SU-DHL-6 (cell line): ENCODE data around the gene NOTUM.

ENCODE experiments used
- H2AFZ ChIP-seq: fragments of 200-600 bp; sonication (generic); 2 replicates; pipeline ENCODE4 v1.6.1; 2014; ENCODE audit warnings: low read depth, mild to moderate bottlenecking, moderate library complexity, mixed read lengths, antibody characterized with exemption, low read length; ENCODE audit not compliant: severe bottlenecking
- H3F3A ChIP-seq: fragments of 200-600 bp; shearing (Covaris generic); 2 replicates; pipeline ENCODE4 v1.6.0; 2016; ENCODE audit warnings: antibody characterized with exemption, mild to moderate bottlenecking; ENCODE audit not compliant: insufficient read depth
- H3K27ac ChIP-seq: fragments of 200-600 bp; sonication (generic); 2 replicates; pipeline ENCODE4 v1.5.1; 2016; ENCODE audit warnings: low read depth, mild to moderate bottlenecking, low read length, moderate library complexity, mixed read lengths
- H3K27me3 ChIP-seq: fragments of 200-600 bp; sonication (generic), shearing (Covaris generic); 2 replicates; pipeline ENCODE4 v1.6.0; 2014; ENCODE audit warnings: mild to moderate bottlenecking, low read length
- H3K36me3 ChIP-seq: fragments of 200-600 bp; sonication (generic); 2 replicates; pipeline ENCODE4 v1.6.1; 2014; ENCODE audit warnings: mild to moderate bottlenecking, low read length, mixed read lengths
- H3K4me2 ChIP-seq: fragments of 300-600, 200-600 bp; shearing (Covaris generic), sonication (generic); 2 replicates; pipeline ENCODE4 v1.6.0; 2014; ENCODE audit warnings: low read length, low read depth, mild to moderate bottlenecking; ENCODE audit not compliant: poor library complexity, severe bottlenecking
- H3K4me3 ChIP-seq: fragments of 200-600 bp; sonication (generic); 2 replicates; pipeline ENCODE4 v1.5.1; 2014; ENCODE audit warnings: antibody characterized with exemption, low read length, mild to moderate bottlenecking, mixed read lengths; ENCODE audit not compliant: insufficient read depth, poor library complexity, severe bottlenecking
- H3K79me2 ChIP-seq: fragments of 200-600 bp; sonication (generic); 2 replicates; pipeline ENCODE4 v1.6.1; 2014; ENCODE audit warnings: mild to moderate bottlenecking, low read length, moderate library complexity; ENCODE audit not compliant: insufficient read depth
- H3K9ac ChIP-seq: fragments of 200-600 bp; sonication (generic); 2 replicates; pipeline ENCODE4 v1.7.0; 2014; ENCODE audit warnings: mild to moderate bottlenecking, low read length
- H3K9me2 ChIP-seq: fragments of 200-600 bp; sonication (generic); replicated peaks from 2 replicates; pipeline ENCODE4 v1.6.1; 2014; ENCODE audit warnings: low read length; ENCODE audit not compliant: insufficient read depth
- H3K9me3 ChIP-seq: fragments of 200-600 bp; sonication (generic); 2 replicates; pipeline ENCODE4 v1.6.1; 2014; ENCODE audit warnings: low read length, mixed read lengths; ENCODE audit not compliant: insufficient read depth
- H4K20me1 ChIP-seq: fragments of 200-600 bp; sonication (generic); 2 replicates; pipeline ENCODE4 v1.6.1; 2014; ENCODE audit warnings: low read depth, mild to moderate bottlenecking, antibody characterized with exemption, low read length, moderate library complexity, mixed read lengths
- EZH2phosphoT487 ChIP-seq: fragments of 200-600 bp; sonication (generic), shearing (Covaris generic); conservative IDR thresholded peaks from 2 replicates; pipeline ENCODE4 v1.6.1; 2018; ENCODE audit warnings: mild to moderate bottlenecking, antibody characterized with exemption, low read length, moderate library complexity, mixed read lengths
- TF ChIP-seq, protein P1 (sequence below): fragments of 200-600 bp; sonication (generic); IDR thresholded peaks from one replicate; pipeline ENCODE4 v1.5.1; 2017; ENCODE audit warnings: antibody characterized with exemption, mild to moderate bottlenecking, low read length, moderate library complexity; ENCODE audit not compliant: insufficient read depth, poor library complexity, severe bottlenecking

NOTUM gene

DNA sequence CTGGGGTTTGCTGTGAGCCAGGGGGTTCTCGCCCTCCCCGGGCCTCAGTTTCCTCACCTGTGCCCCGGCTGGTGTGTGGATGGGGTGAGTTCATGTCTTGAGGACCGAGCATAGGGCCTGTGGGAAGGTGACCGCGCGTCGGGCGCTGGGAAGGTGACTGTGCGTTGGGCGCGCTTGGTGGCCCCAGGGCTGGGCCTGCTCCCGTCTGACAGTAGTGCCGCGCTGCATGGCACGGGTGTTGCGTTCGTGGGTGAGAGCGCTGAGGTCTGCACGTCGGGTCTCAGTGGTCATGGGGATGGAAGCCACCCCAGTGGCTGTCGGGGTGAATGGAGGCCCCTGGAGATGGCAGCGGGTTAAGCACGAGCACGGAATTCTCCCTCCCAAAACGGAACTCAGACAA lies 25.6 kb upstream of the NOTUM start:
- no peak overlapping the region for H3K4me2 ChIP-seq
- no peaks in the 10 kb centered on the region for H3F3A ChIP-seq
- TF ChIP-seq, protein P1, sequence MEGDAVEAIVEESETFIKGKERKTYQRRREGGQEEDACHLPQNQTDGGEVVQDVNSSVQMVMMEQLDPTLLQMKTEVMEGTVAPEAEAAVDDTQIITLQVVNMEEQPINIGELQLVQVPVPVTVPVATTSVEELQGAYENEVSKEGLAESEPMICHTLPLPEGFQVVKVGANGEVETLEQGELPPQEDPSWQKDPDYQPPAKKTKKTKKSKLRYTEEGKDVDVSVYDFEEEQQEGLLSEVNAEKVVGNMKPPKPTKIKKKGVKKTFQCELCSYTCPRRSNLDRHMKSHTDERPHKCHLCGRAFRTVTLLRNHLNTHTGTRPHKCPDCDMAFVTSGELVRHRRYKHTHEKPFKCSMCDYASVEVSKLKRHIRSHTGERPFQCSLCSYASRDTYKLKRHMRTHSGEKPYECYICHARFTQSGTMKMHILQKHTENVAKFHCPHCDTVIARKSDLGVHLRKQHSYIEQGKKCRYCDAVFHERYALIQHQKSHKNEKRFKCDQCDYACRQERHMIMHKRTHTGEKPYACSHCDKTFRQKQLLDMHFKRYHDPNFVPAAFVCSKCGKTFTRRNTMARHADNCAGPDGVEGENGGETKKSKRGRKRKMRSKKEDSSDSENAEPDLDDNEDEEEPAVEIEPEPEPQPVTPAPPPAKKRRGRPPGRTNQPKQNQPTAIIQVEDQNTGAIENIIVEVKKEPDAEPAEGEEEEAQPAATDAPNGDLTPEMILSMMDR: no peak
- TF ChIP-seq EZH2phosphoT487: no peak
- no peaks in the 10 kb centered on the region for H3K36me3 ChIP-seq
- no peaks in the 10 kb centered on the region for H3K9me3 ChIP-seq
- no peaks in the 10 kb centered on the region for H3K27me3 ChIP-seq
- peaks cover 2% of the 10 kb centered on the region; the same call in 1 of the 2 replicates for H3K79me2 ChIP-seq
- no peak overlapping the region for H3K27ac ChIP-seq
- no peaks in the 10 kb centered on the region for H4K20me1 ChIP-seq
- H3K4me3 ChIP-seq: no peak overlapping the region
- no peak overlapping the region for H3K9ac ChIP-seq
- no peak overlapping the region for H2AFZ ChIP-seq
- H3K9me2 ChIP-seq: no peaks in the 10 kb centered on the region

DNA sequence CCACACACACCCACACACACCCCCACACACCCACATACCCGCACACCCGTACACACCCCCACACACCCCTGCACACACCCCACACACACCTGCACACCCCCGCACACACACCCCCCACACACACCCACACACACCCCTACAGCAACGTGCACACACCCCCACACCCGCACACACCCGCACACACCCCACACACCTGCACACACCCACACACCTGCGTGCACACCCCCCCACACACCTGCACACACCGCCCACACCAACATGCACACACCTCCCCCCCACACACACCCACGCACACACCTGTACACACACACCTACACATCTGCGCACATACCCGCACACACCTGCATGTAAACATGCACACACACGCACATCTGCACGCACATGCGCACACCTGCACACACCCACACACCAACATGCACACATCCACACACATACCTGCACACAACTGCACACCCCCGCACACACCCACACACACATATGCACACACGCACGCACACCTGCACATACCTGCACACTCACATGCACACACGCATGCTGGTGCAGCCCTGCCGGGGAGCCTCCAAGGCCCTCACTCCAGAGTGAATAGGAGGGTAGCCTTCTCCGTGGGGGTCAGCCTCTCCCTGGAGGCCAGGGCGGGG lies 23.9 kb upstream of the NOTUM start:
- Histone ChIP-seq H3K9me3 (no peaks in the 10 kb centered on the region), H3K4me2 (no peak overlapping the region), H3K9me2 (no peaks in the 10 kb centered on the region), H3K4me3 (no peak overlapping the region), H3K36me3 (no peaks in the 10 kb centered on the region), H3K27ac (no peak overlapping the region), H2AFZ (no peak overlapping the region), H3K27me3 (no peaks in the 10 kb centered on the region), H3K9ac (no peak overlapping the region), H3K79me2 (no peaks in the 10 kb centered on the region), H4K20me1 (no peaks in the 10 kb centered on the region), H3F3A (no peaks in the 10 kb centered on the region)
- no peak for TF ChIP-seq EZH2phosphoT487
- TF ChIP-seq, protein P1: no peak

GRCh38 chr17:81983639-81984373 lies 22.8 kb upstream of the NOTUM start:
- H2AFZ ChIP-seq: no peak overlapping the region
- H3K27me3 ChIP-seq: no peaks in the 10 kb centered on the region
- no peak overlapping the region for H3K4me3 ChIP-seq
- no peak overlapping the region for H3K27ac ChIP-seq
- H4K20me1 ChIP-seq: no peaks in the 10 kb centered on the region
- no peak overlapping the region for H3K9ac ChIP-seq
- no peaks in the 10 kb centered on the region for H3K9me2 ChIP-seq
- H3K4me2 ChIP-seq: no peak overlapping the region
- H3K79me2 ChIP-seq: no peaks in the 10 kb centered on the region
- no peaks in the 10 kb centered on the region for H3K9me3 ChIP-seq
- H3K36me3 ChIP-seq: no peaks in the 10 kb centered on the region
- TF ChIP-seq EZH2phosphoT487: no peak
- TF ChIP-seq, protein P1: no peak
- no peaks in the 10 kb centered on the region for H3F3A ChIP-seq
